ENCODE data around the gene SUSD3.
"Not testable (repeated sequence)": the region's sequence is repeated elsewhere in the genome, so short reads cannot be mapped to it uniquely, and the experiment has no call there.

The SUSD3 gene

DNA sequence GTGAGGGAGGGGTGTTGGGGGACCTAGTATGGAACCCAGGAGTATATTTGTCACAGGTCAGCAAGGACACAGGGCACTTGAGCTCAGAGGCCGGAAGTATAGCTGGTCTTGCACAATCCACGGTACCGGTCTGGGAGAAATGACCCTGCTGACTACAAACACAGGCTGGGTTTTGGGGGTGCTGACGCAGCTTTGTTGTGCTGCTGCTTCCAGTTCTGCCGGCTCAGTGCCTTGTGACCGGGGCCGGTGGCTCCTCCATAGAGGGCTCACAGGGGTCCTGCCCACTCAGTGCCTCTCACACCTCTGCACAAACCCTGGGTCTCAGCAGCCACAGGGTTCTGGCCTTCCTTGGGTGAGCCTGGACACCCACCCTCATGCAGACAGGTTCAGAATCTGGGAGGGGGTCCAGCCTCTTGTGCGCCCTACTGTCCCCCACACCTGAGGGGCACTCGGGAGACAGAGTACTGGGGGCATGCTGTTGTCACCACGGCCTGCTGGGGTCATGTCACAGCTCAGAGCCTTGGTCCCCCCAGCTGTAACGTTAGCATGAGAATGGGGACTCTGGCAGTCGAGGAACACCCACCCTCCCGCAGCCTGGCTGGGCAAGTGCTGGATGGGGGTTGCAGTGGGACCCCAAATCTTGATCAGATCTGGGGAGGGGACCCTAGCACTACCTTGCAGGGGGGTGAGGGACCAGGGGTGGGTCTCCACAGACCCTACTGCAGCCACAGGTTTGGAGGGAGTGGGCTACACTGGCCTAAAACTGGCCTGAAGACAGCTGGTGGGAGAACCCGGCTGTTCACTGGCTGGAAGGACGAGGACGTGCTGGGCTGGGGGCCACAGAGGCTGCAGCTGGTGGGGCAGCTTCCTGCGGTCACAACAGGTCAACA is 57.8 kb downstream of the SUSD3 start:
- no peaks in the 10 kb centered on the region for H3K36me3 ChIP-seq (replicated peaks; ENCODE audit: low read depth, low read length)
- no peak overlapping the region for H2AFZ ChIP-seq (ENCODE audit: low read depth, low read length)
- no peaks in the 10 kb centered on the region for H4K20me1 ChIP-seq (ENCODE audit: insufficient read depth, low read length)
- no peak overlapping the region for H3K4me3 ChIP-seq (ENCODE audit: low read length)
- H3K4me2 ChIP-seq (ENCODE audit: low read length) = no peak overlapping the region
- H3K9me3 ChIP-seq (ENCODE audit: insufficient read depth, low read length) = no peaks in the 10 kb centered on the region
- no peaks in the 10 kb centered on the region for H3K79me2 ChIP-seq (ENCODE audit: low read length)
- TF ChIP-seq, protein P1, sequence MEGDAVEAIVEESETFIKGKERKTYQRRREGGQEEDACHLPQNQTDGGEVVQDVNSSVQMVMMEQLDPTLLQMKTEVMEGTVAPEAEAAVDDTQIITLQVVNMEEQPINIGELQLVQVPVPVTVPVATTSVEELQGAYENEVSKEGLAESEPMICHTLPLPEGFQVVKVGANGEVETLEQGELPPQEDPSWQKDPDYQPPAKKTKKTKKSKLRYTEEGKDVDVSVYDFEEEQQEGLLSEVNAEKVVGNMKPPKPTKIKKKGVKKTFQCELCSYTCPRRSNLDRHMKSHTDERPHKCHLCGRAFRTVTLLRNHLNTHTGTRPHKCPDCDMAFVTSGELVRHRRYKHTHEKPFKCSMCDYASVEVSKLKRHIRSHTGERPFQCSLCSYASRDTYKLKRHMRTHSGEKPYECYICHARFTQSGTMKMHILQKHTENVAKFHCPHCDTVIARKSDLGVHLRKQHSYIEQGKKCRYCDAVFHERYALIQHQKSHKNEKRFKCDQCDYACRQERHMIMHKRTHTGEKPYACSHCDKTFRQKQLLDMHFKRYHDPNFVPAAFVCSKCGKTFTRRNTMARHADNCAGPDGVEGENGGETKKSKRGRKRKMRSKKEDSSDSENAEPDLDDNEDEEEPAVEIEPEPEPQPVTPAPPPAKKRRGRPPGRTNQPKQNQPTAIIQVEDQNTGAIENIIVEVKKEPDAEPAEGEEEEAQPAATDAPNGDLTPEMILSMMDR (IDR thresholded peaks at IDR 0.05; ENCODE audit: low read depth, low read length) = no peak
- TF ChIP-seq EZH2phosphoT487 (IDR thresholded peaks at IDR 0.05; ENCODE audit: low read depth) = no peak
- H3K4me1 ChIP-seq (ENCODE audit: low read length) = peaks cover 12% of the 10 kb centered on the region
- no peak overlapping the region for H3K9ac ChIP-seq (ENCODE audit: low read length)
- no peak overlapping the region for H3K27ac ChIP-seq (ENCODE audit: low read length)
- no peaks in the 10 kb centered on the region for H3K27me3 ChIP-seq (ENCODE audit: low read depth, low read length)

DNA sequence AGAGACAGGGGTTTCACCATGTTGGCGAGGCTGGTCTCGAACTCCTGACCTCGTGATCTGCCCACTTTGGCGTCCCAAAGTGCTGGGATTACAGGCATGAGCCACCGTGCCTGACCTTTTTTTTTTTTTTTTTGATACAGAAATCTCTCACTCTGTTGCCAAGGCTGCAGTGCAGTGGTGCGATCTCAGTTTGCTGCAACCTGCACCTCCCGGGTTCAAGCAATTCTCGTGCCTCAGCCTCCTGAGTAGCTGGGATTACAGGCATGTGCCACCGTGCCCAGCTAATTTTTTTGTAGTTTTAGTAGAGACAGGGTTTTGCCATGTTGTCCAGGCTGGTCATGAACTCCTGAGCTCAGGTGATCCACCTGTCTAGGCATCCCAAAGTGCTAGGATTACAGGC is 59.0 kb downstream of the SUSD3 start:
- peaks cover 12% of the 10 kb centered on the region for H3K4me1 ChIP-seq (ENCODE audit: low read length)
- not testable (repeated sequence) for H3K4me2 ChIP-seq (ENCODE audit: low read length)

DNA sequence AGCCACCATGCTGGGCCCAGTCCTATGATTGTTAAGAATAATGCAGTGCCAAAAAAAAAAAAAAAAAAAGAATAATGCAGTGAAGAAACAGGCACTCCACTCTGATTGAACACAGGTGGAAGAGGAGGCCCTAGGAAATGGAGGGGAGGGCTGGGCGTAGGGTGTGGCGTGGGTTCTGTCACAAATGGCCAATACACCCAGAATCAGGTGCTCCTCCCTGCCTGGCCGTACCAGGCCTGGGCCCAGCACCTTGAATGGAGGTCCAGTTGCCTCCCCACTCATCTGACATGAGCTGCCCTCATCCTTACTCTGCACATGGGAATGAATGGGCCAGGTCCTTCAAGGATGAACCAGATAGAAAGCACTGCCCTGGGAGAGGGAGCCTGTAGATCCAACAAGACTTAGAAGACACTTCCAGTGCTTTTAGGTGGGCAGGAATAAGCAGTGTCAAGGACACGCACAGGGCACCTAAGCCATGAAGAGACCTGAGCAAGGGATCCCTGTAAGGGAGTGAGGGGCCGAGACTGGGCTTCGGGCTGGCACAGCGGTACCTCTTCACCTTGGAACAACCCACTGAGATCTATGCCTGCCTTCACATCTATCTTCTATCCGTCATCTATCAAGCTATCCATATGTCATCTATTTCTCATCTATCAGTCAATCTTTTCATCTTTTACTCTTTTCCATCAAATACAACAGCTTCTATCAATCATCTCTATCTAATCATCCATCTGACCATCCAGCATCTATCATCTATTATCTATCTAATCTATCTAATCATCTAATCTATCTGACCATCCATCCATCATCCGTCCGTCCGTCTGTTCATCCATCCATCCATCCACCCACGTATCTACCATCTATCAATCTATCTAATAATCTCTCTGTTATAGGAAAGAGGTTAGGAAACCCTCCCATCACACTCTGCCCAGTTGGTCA is 59.7 kb downstream of the SUSD3 start:
- TF ChIP-seq EZH2phosphoT487 (IDR thresholded peaks at IDR 0.05; ENCODE audit: low read depth) = no peak
- TF ChIP-seq, protein P1 (IDR thresholded peaks at IDR 0.05; ENCODE audit: low read depth, low read length) = no peak
- H3K27ac ChIP-seq (ENCODE audit: low read length) = no peak overlapping the region
- H4K20me1 ChIP-seq (ENCODE audit: insufficient read depth, low read length) = no peaks in the 10 kb centered on the region
- H3K27me3 ChIP-seq (ENCODE audit: low read depth, low read length) = no peaks in the 10 kb centered on the region
- no peak overlapping the region for H3K4me2 ChIP-seq (ENCODE audit: low read length)
- H3K4me3 ChIP-seq (ENCODE audit: low read length) = no peak overlapping the region
- H3K9ac ChIP-seq (ENCODE audit: low read length) = no peak overlapping the region
- H2AFZ ChIP-seq (ENCODE audit: low read depth, low read length) = no peak overlapping the region
- H3K4me1 ChIP-seq (ENCODE audit: low read length) = peaks cover 9% of the 10 kb centered on the region
- H3K79me2 ChIP-seq (ENCODE audit: low read length) = no peaks in the 10 kb centered on the region
- H3K9me3 ChIP-seq (ENCODE audit: insufficient read depth, low read length) = no peaks in the 10 kb centered on the region
- no peaks in the 10 kb centered on the region for H3K36me3 ChIP-seq (replicated peaks; ENCODE audit: low read depth, low read length)

More for the DNA sequence above, 59.0 kb downstream of the SUSD3 start:
- not testable (repeated sequence) for H2AFZ ChIP-seq (ENCODE audit: low read depth, low read length); H3K27ac ChIP-seq (ENCODE audit: low read length); H3K27me3 ChIP-seq (ENCODE audit: low read depth, low read length); H3K79me2 ChIP-seq (ENCODE audit: low read length); H4K20me1 ChIP-seq (ENCODE audit: insufficient read depth, low read length); H3K9ac ChIP-seq (ENCODE audit: low read length); H3K36me3 ChIP-seq (replicated peaks; ENCODE audit: low read depth, low read length); H3K4me3 ChIP-seq (ENCODE audit: low read length); H3K9me3 ChIP-seq (ENCODE audit: insufficient read depth, low read length)

DNA sequence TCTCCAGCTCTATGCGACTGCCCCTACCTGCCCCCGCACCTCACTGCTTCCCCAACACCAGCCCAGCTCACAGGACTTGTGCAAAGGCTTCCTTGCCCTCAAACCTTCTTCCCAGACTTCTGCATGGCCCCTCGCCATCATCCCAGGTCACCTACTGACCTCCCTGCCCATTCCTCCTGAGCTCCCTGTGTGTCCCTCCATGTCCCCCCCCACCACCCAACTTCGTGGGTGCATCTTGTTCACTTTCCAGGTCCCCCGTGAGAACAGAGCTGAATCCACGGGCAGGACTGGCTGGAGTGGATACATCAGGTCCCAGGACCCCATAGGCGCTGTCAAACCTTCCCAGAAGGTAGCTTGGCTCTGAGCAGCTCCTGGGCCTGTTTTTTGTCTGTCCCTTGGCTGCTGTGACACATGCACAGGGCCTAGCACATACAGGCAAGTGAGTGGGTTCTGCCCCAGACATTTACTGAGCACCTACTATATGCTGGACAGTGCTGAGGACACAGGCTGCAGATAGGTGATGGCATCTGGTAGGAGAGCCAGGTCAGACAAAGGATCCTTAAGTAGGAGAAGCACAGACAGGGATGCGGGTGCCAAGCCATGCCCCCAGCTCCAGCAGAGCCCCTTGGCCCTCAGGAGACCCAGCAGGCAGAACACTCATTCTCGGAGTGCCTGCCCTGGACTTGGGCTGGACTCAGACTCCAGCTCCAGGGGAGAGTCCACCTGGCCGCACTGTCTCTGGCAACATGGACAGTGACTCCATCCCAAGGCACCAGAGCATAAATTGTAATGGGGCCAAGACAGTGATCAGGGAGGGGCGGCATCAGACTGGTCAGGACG is 60.6 kb downstream of the SUSD3 start:
- no peak overlapping the region for H3K4me2 ChIP-seq (ENCODE audit: low read length)

More for the DNA sequence above, 60.6 kb downstream of the SUSD3 start:
- Histone ChIP-seq H3K27ac (ENCODE audit: low read length) (no peak overlapping the region), H3K9ac (ENCODE audit: low read length) (no peak overlapping the region), H4K20me1 (ENCODE audit: insufficient read depth, low read length) (0 out of 2 replicates have a peak, but pooled peaks cover 3% of the 10 kb centered on the region), H3K79me2 (ENCODE audit: low read length) (no peaks in the 10 kb centered on the region), H2AFZ (ENCODE audit: low read depth, low read length) (no peak overlapping the region), H3K4me3 (ENCODE audit: low read length) (no peak overlapping the region), H3K36me3 (replicated peaks; ENCODE audit: low read depth, low read length) (peaks cover 4% of the 10 kb centered on the region), H3K9me3 (ENCODE audit: insufficient read depth, low read length) (no peaks in the 10 kb centered on the region), H3K4me1 (ENCODE audit: low read length) (no peaks in the 10 kb centered on the region; the same call in 1 of the 2 replicates), H3K27me3 (ENCODE audit: low read depth, low read length) (no peaks in the 10 kb centered on the region)
- TF ChIP-seq, protein P1 (IDR thresholded peaks at IDR 0.05; ENCODE audit: low read depth, low read length) = no peak
- no peak for TF ChIP-seq EZH2phosphoT487 (IDR thresholded peaks at IDR 0.05; ENCODE audit: low read depth)
